GM04504 (cell line): Measurements from ENCODE around the gene CDK5.
"Not testable (repeated sequence)": the region's sequence is repeated elsewhere in the genome, so short reads cannot be mapped to it uniquely, and the experiment has no call there.

Experiments
- DNase-seq: peaks from one replicate; pipeline ENCODE4 v3.0.0-alpha.2; 2012; ENCODE audit warnings: low read depth

CDK5 gene

DNA sequence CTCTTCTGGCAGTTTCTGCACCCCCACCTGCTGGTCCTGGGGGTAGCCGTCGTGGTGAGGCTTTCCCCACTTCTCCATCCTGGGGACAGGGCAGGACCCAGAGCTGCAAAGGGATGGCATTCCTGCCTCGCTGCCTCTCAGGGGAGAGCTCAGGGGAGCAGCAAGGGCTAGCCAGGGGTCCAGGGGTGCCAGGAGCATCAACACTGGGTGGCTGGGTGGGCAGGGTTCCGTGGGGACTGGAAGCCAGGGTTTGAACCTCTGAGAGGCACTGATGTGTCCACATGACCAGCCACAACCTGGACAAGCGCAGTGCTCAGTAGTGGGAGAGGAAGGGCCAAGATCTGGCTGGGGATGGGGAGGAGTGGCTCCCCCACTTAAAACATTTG is 23.8 kb downstream of the CDK5 start:
- DNase-seq, result no peak

DNA sequence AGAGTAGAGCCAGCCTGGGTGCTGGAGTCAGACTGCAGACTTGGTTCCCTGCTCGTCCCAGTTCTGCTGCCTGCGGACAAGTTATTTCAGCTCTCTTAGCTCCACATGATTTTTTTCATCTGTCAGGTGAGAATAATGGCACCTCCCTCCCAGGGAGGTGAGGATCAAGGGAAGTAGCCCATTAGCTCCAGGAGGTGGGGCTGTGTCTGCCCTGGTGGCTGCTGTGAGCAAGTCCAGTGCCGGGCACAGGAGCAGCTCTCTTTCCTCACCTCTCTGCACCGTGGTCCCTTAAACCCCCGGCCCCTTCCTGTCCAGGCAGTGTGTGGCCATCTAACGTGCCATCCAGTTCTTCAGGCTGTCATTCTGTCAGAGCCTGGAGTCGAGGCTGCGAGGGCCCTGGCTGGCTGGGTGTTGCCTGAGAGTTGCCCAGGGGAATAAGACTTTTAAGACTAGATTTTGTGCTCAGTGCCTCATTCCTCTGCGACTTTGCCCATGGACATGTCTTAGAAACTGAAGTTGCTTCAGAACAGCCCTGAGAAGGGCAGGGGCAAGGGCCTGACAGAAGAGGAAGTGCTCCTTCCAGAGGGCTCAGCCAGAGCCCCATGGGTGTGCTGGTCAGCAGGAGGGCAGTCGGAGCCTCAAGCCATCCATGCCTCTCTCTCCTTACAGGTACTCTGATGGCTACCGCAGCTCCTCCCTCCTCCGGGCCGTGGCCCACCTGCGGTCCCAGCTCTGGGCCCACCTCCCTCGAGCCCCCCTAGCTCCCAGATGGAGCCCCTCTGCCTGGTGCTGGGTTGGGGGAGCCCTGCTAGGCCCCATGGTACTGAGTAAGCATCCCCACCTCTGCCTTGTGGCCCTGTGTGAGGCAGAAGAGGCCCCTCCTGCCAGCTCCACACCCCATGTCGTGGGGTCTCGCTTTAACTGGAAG is 24.5 kb downstream of the CDK5 start:
- DNase-seq, result no peak

DNA sequence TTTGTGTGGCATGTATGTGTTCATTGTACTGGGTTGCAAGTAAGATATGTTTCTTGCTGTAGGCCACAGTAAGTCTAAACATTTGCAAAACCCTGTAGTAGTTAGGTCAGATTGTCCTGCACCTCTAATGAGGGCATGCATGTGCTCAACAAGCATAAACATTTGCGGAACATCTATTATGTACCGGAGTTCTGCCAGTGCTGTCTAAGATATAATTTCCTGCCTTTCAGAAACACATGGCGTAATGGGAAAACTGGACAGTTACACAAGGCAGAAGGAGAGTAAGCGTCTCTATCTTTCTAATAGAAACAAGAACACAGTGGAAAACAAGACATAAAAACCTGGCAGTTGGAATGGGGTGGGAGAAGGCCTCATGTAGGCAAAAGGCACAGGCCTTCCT is 26.7 kb downstream of the CDK5 start:
- DNase-seq, result no peak

DNA sequence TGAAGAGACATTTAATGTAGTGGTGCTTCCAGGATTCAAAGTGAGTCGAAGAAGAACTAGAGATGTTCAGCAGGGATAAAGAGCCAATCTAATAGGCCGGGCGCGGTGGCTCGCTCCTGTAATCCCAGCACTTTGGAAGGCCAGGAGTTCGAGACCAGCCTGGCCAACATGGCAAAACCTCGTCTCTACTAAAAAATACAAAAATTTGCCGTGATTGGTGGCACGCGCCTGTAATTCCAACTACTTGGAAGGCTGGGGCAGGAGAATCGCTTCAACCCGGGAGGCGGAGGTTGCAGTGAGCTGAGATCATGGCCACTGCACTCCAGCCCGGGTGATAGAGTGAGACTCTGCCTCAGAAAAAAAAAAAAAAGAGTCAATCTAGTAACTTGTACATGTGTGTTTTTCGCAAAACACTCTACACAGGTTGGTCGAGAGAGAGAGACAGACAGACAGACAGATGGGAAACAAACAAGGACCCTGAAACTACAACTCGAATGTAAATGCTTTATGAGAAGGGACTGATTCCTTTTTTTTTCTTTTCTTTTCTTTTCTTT is 28.7 kb downstream of the CDK5 start:
- DNase-seq, result no peak

DNA sequence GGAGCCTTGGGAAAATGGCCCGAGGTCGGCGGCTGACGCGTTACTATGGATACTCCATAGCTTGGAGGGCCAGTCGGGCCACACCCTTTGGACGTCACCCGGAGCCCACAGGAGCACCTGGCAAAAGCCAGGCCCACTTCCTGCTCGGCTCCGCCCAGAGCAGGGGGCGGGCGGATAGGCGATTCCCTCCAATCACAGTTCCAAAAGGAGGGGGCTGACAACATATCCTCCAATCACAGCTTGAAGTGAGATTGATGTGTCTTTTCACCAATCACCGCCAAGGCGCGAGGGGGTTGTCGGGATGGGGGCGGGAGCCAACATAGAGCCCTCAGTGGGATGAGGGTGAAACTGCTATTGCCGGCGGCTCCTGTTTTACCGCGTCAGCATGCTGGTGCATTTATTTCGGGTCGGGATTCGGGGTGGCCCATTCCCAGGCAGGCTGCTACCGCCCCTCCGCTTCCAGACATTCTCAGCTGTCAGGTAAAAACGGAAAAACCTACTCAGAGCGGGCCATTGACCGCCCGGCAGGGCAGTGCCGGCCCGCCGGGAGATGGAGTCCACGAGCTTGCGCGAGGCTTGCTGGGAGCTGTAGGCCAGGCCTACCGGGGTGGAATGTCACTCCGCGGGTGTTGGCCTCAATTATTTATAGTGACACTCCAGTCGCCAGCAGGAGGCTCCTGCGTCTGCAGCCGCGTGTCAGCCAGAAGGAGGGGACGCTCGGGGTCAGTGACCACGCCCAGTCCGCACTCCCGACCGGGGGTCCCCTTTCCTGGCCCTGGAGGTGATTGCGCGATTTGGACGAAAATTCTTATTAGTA is 29.4 kb downstream of the CDK5 start, which contains the start of gene ABCB8:
Gene ABCB8, plus strand, starts transcription at position 320 of the 817 bp plus-strand sequence. Its CDS starts 66 bp downstream, at position 386.
- peak; percentile 99 for DNase-seq

DNA sequence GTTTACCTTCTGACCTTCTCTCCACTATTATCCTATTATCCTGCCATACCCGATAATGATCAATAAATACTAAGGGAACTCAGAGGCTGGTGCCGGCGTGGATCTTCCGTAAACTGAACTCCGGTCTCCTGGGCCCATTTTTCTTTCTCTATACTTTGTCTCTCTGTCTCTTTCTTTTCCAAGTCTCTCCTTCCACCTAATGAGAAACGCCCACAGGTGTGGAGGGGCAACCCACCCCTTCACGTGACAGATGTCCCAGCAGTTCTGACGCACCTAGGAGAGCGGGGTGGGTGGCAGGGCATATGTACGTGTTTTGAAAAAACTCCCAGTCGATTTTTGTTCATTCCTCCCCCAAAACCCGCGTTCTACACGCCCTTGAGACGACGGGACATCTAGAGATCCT is 30.0 kb downstream of the CDK5 start:
- not testable (repeated sequence) for DNase-seq

DNA sequence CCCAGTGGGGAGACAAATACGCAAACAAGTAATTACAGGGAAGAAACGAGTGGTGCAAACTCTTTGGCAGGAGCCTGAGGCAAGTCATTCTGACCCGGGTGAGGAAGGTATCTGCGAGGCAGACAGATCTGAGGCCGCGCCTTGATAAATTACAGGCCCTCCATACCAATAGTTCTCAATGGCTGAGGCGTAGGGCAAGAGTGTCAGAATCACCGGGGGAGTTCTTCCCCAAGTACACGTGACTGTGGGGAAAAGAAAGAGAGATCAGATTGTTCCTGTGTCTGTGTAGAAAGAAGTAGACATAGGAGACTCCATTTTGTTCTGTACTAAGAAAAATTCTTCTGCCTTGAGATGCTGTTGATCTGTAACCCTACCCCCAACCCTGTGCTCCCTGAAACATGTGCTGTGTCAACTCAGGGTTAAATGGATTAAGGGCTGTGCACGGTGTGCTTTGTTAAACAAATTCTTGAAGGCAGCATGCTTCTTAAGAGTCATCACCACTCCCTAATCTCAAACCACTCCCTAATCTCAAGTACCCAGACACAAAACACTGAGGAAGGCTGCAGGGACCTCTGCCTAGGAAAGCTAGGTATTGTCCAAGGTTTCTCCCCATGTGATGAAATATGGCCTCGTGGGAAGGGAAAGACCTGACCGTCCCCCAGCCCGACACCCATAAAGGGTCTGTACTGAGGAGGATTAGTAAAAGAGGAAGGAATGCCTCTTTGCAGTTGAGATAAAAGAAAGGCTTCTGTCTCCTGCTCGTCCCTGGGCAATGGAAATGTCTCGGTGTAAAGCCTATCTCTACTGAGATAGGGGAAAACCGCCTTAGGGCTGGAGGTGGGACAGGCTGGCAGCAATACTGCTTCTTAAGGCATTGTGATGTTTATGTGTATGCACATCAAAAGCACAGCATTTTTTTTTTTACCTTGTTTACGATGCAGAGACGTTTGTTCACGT is 30.6 kb downstream of the CDK5 start:
- DNase-seq, result not testable (repeated sequence)

DNA sequence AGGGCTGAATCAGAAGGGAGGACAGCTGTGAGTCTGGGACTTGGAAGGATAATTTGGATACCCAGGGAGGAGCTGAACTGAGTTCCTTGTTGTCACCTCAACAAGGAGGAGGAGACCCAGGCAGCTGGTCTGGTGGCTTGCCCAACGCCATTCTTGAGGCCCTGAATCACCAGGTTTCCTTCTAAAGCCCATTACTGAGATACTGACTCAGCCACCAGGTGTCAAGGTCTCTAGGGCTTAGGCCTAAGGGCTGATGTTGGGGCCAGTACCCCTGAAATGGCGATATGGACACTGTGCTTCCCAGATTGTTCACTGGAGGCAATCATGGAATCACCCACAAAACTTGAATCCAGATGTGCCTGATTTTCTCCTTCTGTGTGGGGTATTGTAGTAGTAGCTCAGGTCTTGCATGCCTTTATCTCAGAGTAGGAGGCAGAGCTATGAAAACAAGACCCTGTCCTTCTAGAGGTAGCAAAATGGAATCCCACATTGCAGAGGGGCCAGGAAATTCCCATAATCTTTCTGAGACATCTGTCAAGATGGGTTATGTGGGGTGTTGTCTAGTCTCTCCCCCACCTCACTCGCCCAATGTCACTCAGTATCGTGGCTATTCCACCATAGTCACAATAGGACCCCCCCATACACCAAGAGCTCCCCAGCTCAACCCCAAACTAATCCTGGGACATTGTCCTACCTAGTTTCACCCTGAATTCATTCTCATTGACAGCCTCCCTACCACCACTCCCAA is 31.6 kb downstream of the CDK5 start:
- no peak for DNase-seq

DNA sequence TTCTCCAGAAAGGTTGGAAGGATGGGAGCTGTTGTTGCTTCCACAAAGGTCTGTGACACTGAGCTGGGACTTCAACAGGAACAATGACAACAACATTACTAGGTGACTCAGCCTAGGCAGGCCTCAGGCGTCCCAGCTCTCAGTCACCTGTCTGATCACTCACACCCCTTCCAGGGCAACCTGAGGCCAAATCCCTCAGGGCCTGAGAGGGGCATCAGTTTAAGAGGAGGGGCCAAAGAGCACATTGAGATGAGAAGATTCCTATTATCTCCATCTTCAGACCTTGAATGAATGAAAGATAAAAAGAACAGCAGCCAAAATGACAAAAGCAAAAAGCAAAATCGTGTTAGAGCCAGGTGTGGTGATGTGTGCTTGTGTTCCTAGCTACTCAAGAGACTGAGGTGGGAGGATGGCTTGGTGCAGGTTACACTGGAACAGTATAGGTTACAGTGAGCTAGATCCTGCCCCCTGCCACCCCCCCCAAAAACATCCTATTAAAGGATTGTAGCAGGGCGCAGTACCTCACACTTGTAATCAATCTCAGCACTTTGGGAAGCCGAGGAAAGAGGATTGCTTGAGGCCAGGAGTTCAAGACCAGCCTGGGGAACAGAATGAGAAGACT is 33.2 kb downstream of the CDK5 start, which contains the start of gene ATG9B:
Gene ATG9B, minus strand, starts transcription at position 60 of the 622 bp plus-strand sequence. CDS start 71 bp downstream, outside the sequence.
- no peak for DNase-seq

DNA sequence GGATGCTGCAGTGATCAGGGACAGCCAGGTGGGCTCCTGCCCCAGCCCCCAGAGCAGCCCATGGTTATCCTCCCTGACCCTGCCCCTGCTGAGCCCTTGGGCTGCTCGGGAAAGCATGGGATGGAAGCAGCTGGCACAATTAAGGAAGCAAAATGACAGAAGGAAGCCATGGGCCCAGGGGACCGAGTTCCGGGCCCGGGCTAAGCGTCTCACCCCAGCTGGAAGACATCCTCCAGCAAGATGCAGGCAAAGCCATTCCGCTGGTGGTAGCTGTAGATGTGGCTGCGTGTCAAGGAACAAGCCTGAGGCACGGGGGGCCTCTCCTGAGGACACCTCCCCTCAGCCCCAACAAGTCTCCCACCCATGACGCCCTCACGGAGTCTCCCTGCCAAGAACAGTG is 34.5 kb downstream of the CDK5 start:
- DNase-seq, result no peak

DNA sequence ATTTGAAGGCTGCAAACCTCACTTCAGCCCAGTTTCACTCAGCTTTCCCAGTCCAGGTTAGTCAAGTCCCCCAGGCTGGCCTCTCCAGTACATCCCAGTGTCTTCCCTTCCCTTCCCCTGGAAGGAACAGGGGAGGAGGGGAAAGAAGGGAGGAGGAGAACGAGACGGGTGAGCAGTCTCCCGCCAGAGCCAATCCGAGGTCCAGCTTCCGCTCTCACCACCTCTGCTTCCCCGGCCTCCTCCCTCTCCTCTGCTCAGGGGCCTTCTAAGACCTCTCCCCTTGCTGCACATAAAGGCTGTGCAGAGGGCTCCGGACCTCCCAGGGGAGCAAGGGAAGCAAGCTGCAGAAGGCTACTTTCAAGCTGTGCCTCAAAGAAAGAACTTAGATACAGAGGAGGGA is 37.5 kb downstream of the CDK5 start:
- DNase-seq, result no peak

DNA sequence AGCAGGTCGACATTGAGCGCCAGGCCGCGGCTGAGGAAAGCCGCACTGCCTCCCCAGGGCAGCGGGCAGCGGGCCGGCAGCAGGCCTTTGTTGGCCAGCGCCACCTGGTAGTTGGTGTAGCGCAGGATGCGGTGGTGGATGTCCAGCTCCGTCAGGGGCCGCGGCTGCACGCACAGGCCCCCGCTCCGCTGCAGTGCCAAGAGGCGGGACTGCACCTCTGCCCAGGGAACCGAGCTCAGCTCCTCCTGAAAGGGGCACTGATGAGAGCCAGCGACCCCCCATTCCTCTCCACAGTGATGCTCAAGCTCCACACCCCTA is 38.6 kb downstream of the CDK5 start:
- DNase-seq, result no peak

DNA sequence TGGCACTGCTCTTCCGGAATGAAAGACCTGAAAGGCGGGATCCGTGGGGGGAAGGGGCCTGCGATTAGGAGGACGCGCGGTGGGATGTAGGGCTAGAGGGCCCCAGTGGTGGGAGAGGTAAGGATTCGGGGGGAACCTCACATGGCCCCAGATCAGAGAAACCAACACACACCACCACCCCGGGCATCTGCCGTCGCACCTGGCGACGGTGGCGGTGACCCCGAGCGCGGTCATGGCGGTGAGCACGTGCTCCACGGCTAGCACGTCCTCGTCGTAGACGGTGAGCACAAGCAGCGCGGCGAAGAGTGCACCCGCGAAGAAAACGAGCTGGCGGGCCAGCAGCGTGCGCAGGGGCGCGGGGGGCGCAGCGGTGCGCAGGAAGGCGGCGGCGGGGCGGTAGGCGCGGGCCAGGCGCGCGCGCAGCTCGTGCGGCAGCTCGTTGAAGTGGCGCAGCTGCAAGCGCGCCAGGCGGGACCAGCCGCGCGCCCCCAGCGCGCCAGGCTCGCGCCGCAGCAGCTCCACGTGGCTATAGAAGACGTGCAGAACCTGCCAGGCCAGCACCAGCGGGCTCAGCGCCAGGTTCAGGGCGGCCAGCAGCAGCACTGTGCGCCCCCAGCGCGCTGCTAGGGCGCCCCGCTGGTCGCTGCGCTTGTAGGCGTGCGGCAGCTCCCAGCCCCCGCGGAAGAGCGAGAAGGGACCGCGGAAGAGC is 39.1 kb downstream of the CDK5 start:
- DNase-seq, result no peak

DNA sequence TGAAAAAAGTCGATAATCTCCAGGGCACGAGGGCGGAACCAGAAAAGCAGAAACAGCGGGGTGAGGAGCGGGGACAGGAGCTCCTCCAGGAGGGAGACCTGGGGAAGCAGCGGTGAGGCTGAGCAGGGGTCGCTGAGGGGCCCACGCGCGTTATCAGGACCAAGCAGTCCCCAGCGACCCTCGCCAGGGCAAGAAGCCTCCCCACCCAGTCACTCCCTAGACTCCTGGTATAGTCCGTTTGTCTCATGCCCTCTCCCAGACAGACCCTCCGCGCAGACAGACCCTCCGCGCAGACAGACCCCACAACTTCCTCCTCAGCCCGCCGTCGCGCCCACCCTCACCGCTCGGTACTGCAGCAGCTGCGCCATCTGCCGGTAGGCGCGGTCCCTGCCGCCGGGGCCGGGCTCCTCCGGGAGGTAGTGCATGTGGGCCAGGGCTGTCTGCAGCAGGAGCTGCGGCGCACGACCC is 39.7 kb downstream of the CDK5 start:
- DNase-seq, result no peak

DNA sequence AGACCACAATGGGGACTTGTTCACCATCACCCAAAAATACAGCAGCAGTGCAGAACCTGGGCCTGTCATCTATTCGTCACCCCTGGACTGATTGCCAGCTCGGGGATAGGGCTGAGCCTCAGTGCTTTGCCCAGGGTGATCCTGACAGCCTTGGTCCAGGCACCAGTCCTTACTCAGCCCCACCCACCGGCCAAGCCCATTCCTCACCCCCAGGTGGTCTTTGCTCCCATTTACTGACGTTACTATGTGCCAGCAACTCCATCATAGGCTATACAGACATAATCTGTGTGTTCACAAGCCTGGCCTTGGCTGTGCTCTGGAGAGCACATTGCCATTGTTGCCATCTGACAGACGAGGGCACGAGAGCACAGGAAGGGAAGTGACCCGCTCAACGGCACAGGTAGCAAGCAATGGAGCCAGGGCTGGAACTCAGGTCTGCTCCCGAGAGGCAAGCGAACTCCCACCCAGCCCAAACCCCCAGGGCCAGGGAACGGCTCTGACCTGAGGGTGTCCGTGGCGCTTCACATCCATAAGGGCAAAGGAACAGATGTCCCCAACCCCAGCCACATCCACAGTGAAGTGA is 40.2 kb downstream of the CDK5 start:
- DNase-seq, result no peak

DNA sequence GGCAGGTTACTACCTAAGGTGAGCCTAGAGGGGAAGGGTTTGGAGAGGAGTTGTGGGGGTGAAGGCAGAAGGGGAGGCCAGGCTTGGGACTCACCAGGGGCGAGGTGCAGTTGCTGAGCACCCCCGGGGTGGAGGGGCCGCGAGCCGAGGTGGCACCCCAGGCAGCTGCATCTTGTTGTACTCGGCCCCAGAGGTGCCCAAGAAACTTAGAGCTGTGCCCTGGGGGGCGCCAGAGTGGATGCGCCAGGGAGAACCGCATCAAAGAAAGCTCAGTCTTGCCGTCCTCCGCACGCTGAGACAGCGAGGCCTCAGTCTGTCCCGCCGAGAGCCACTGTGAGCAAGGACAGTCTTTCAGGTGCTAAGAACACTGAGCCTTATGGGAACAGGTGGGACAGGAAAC is 40.8 kb downstream of the CDK5 start:
- DNase-seq, result no peak

DNA sequence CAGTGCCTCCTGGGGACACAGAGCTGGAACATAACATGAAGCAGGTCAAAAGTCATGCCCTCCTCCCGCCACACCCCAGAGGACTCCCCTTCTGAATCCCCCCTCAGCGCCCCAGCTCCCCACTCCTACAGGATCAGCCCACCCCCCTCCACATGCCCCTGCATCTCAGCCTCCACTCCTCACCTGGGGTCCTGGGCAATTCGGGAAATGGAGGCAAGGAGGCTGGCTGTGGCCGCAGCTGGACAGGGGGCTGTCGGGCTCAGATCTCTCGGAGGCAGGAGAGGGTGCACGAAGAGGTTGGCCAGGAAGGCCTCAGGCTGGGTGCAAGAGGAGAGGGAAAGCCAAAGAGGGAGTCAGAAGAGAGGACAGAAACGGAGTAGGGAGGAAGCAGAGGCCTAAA is 41.2 kb downstream of the CDK5 start:
- no peak for DNase-seq

DNA sequence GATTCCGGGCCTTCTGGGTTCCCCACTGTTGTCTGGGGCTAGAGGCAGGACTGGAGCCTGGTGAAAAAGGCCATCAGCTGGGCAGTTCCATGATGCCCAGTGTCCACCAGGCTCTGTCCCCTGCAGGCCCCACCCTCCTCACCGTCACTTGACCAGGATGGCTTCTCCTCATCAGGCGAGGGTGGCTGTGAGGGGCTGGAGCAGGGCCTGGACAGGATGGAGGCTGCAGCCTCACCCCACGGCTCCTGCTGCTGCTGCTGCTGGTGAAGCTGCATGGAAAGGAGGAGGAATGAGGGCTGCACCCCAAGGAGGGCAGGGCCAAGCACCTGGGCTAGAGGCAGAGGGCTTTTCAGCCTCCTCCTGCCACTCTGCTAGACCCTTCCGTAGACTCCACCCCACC is 41.7 kb downstream of the CDK5 start:
- no peak for DNase-seq

DNA sequence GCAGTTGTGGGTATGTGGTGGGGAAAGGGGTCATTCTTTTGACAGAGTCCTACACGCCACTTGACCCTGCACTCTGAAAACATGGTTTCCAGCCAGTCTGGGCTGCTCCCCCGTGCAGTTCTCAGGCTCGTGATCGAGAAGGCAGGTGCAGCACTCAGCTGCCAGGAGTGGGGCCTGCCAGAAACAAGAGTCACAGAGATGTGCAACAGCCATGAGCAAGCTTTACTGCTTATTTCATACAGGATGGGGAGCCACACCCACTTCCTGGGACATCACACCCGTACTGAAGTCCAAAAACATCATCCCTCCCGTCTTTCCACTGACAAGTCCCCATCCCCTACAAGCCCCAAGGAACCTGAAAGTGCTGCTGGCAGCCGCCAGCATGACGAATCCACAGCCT is 42.7 kb downstream of the CDK5 start:
- no peak for DNase-seq
